WTC11 (cell line): ENCODE results near the gene SH2D3C. TPM values are rescaled to one million over a fixed set of nuclear protein-coding genes. Genes with fewer than 3 reads are reported as not detected.
A peak's percentile ranks its signal among the peaks of the same experiment; 100 is the strongest.

ENCODE experiments used
- CBFB ChIP-seq: sonication (generic); formaldehyde crosslinking; IDR thresholded peaks from 2 replicates; pipeline ENCODE4 v1.8.1; 2022; ENCODE audit warnings: mild to moderate bottlenecking, low read depth, missing genetic modification reagents
- ESRRA ChIP-seq: sonication (generic); formaldehyde crosslinking; IDR thresholded peaks from 2 replicates; pipeline ENCODE4 v1.8.1; 2022; ENCODE audit warnings: mild to moderate bottlenecking, missing genetic modification reagents, borderline replicate concordance
- ETV6 ChIP-seq: sonication (generic); formaldehyde crosslinking; IDR thresholded peaks from 2 replicates; pipeline ENCODE4 v1.8.1; 2022; ENCODE audit warnings: mild to moderate bottlenecking, missing genetic modification reagents
- FOXK1 ChIP-seq: sonication (generic); formaldehyde crosslinking; IDR thresholded peaks from 2 replicates; pipeline ENCODE4 v1.8.0; 2022; ENCODE audit warnings: mild to moderate bottlenecking, moderate library complexity, missing genetic modification reagents
- GABPB1 ChIP-seq: sonication (generic); formaldehyde crosslinking; IDR thresholded peaks from 2 replicates; pipeline ENCODE4 v1.8.1; 2023; ENCODE audit warnings: mild to moderate bottlenecking, missing genetic modification reagents
- JUN ChIP-seq: sonication (generic); formaldehyde crosslinking; IDR thresholded peaks from 2 replicates; pipeline ENCODE4 v1.8.0; 2023; ENCODE audit warnings: mild to moderate bottlenecking, missing genetic modification reagents
- MLX ChIP-seq: sonication (generic); formaldehyde crosslinking; IDR thresholded peaks from 2 replicates; pipeline ENCODE4 v1.8.1; 2023; ENCODE audit warnings: mild to moderate bottlenecking, missing genetic modification reagents, moderate library complexity
- MXD4 ChIP-seq: fragments of 250-450 bp; sonication (Bioruptor Pico); IDR thresholded peaks from 2 replicates; pipeline ENCODE4 v1.8.0; 2021; ENCODE audit warnings: mild to moderate bottlenecking, moderate library complexity, borderline replicate concordance
- MYBL2 ChIP-seq: sonication (generic); formaldehyde crosslinking; IDR thresholded peaks from 2 replicates; pipeline ENCODE4 v1.8.1; 2023; ENCODE audit warnings: mild to moderate bottlenecking, moderate library complexity, missing genetic modification reagents
- NR1H2 ChIP-seq: sonication (generic); formaldehyde crosslinking; IDR thresholded peaks from 2 replicates; pipeline ENCODE4 v1.9.0; 2021; ENCODE audit warnings: mild to moderate bottlenecking, moderate library complexity, missing genetic modification reagents
- NR2C2 ChIP-seq: sonication (generic); formaldehyde crosslinking; IDR thresholded peaks from 2 replicates; pipeline ENCODE4 v1.8.0; 2022; ENCODE audit warnings: mild to moderate bottlenecking, missing genetic modification reagents
- OVOL2 ChIP-seq: fragments of 250-450 bp; sonication (Bioruptor Pico); IDR thresholded peaks from 2 replicates; pipeline ENCODE4 v1.9.0; 2021; ENCODE audit warnings: mild to moderate bottlenecking, borderline replicate concordance
- RELA ChIP-seq: sonication (generic); formaldehyde crosslinking; IDR thresholded peaks from 2 replicates; pipeline ENCODE4 v1.8.1; 2022; ENCODE audit warnings: missing genetic modification reagents, mild to moderate bottlenecking, borderline replicate concordance
- SMAD3 ChIP-seq: sonication (generic); formaldehyde crosslinking; IDR thresholded peaks from 2 replicates; pipeline ENCODE4 v1.8.0; 2022; ENCODE audit warnings: missing genetic modification reagents, mild to moderate bottlenecking, borderline replicate concordance
- SMAD4 ChIP-seq: sonication (generic); formaldehyde crosslinking; IDR thresholded peaks from 2 replicates; pipeline ENCODE4 v1.8.0; 2022; ENCODE audit warnings: mild to moderate bottlenecking, missing genetic modification reagents
- SOX15 ChIP-seq: fragments of 250-450 bp; sonication (Bioruptor Pico); IDR thresholded peaks from 2 replicates; pipeline ENCODE4 v1.9.0; 2021; ENCODE audit warnings: mild to moderate bottlenecking
- TEAD1 ChIP-seq: sonication (generic); formaldehyde crosslinking; IDR thresholded peaks from 2 replicates; pipeline ENCODE4 v1.8.0; 2022; ENCODE audit warnings: mild to moderate bottlenecking, missing genetic modification reagents
- TP53 ChIP-seq: sonication (generic); formaldehyde crosslinking; IDR thresholded peaks from 2 replicates; pipeline ENCODE4 v1.8.1; 2023; ENCODE audit warnings: mild to moderate bottlenecking, missing genetic modification reagents
- USF1 ChIP-seq: sonication (generic); formaldehyde crosslinking; IDR thresholded peaks from 2 replicates; pipeline ENCODE4 v1.8.0; 2022; ENCODE audit warnings: mild to moderate bottlenecking, missing genetic modification reagents
- USF2 ChIP-seq: sonication (generic); formaldehyde crosslinking; IDR thresholded peaks from 2 replicates; pipeline ENCODE4 v1.8.1; 2023; ENCODE audit warnings: mild to moderate bottlenecking, missing genetic modification reagents, moderate library complexity
- ZNF423 ChIP-seq: fragments of 250-450 bp; sonication (Bioruptor Pico); IDR thresholded peaks from 2 replicates; pipeline ENCODE4 v2.1.2; 2022; ENCODE audit warnings: mild to moderate bottlenecking, moderate library complexity
- ZNF512 ChIP-seq: sonication (generic); formaldehyde crosslinking; IDR thresholded peaks from 2 replicates; pipeline ENCODE4 v1.8.1; 2022; ENCODE audit warnings: missing genetic modification reagents, borderline replicate concordance
- ZNF671 ChIP-seq: fragments of 250-450 bp; sonication (Bioruptor Pico); IDR thresholded peaks from 2 replicates; pipeline ENCODE4 v1.8.0; 2021; ENCODE audit warnings: mild to moderate bottlenecking
- total RNA-seq: library from RNA; stranded (reverse); gene quantifications from 3 replicates; pipeline ENCODE4 v1.2.3, GENCODE V29; 2021
- TF ChIP-seq, protein P1 (sequence below): fragments of 250-450 bp; sonication (Bioruptor Pico); IDR thresholded peaks from 2 replicates; pipeline ENCODE4 v1.9.0; 2021; ENCODE audit warnings: mild to moderate bottlenecking
- TF ChIP-seq, protein P2 (sequence below): sonication (generic); formaldehyde crosslinking; IDR thresholded peaks from 2 replicates; pipeline ENCODE4 v1.8.0; 2023; ENCODE audit warnings: missing genetic modification reagents
- TF ChIP-seq, protein P3 (sequence below): fragments of 250-450 bp; sonication (Bioruptor Pico); conservative IDR thresholded peaks from 2 replicates; pipeline ENCODE4 v1.9.0; 2021; ENCODE audit warnings: mild to moderate bottlenecking
- TF ChIP-seq, protein P4 (sequence below): sonication (generic); formaldehyde crosslinking; IDR thresholded peaks from 2 replicates; pipeline ENCODE4 v1.8.1; 2023; ENCODE audit warnings: mild to moderate bottlenecking, moderate library complexity, missing genetic modification reagents

SH2D3C gene
- total RNA-seq, 1 experiment from 2014 or later, result 5.4 TPM

DNA sequence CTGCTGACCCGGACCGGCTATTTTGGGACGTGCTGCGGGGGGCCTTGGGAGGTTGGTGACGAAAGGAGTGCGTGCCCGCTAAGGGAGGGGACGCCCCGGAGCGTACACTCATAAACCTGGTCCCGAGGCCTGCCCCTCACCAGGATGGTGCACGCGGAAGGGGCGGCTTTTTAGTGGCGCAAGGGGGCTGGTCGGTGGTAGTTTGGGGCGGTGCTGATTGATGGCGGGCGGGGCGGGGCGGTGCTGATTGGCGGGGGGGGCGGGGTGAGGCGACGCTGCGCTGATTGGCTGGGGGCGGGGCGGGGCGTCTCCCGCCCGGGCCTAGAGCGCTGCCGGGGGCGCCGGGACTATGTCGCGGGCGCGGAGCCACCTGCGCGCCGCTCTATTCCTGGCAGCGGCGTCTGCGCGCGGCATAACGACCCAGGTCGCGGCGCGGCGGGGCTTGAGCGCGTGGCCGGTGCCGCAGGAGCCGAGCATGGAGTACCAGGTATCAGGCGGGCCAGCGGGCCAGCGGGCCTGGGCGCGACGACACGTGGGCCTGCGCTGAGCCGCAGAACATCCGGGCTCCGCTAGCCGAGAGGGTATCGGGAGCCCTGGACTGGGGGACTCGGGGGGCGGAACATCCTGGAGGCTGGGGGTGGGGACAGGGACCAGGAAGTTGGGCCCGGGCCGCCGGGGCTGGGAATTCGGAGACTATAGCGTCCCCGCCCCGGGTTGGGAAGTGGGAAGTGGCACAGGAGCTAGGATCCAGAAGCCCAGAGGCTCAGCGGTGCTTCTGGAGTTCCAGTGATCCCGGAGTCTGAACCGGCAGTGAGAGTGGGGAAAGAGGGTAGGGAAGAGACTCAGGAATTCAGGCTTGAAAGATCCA lies 24.3 kb upstream of the SH2D3C start, which contains the start of gene FPGS (continued):
- TF ChIP-seq USF2, result peak; percentile 75
- TF ChIP-seq TEAD1 (CRISPR knock-in tag), result peak; percentile 73
- TF ChIP-seq, protein P1, sequence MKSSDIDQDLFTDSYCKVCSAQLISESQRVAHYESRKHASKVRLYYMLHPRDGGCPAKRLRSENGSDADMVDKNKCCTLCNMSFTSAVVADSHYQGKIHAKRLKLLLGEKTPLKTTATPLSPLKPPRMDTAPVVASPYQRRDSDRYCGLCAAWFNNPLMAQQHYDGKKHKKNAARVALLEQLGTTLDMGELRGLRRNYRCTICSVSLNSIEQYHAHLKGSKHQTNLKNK (CRISPR knock-in tag), result no peak
- TF ChIP-seq JUN, result no peak; the same call in 1 of the 2 replicates
- TF ChIP-seq, protein P2, sequence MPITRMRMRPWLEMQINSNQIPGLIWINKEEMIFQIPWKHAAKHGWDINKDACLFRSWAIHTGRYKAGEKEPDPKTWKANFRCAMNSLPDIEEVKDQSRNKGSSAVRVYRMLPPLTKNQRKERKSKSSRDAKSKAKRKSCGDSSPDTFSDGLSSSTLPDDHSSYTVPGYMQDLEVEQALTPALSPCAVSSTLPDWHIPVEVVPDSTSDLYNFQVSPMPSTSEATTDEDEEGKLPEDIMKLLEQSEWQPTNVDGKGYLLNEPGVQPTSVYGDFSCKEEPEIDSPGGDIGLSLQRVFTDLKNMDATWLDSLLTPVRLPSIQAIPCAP (CRISPR knock-in tag), result no peak
- TF ChIP-seq ETV6 (CRISPR knock-in tag), result 0 out of 2 replicates have a peak, but pooled peaks have one; percentile 39
- TF ChIP-seq NR2C2 (CRISPR knock-in tag), result no peak
- 0 out of 2 replicates have a peak, but pooled peaks have one; percentile 30 for TF ChIP-seq GABPB1 (CRISPR knock-in tag)
- TF ChIP-seq ZNF423 (CRISPR knock-in tag), result peak; percentile 56; the same call in 1 of the 2 replicates
- peak; percentile 73; the same call in 1 of the 2 replicates for TF ChIP-seq SMAD3 (CRISPR knock-in tag)
- no peak for TF ChIP-seq SOX15 (CRISPR knock-in tag)
- no peak for TF ChIP-seq NR1H2 (CRISPR knock-in tag)
- no peak for TF ChIP-seq OVOL2 (CRISPR knock-in tag)
- no peak for TF ChIP-seq ESRRA (CRISPR knock-in tag)
- TF ChIP-seq ZNF512 (CRISPR knock-in tag), result no peak
- TF ChIP-seq, protein P3, sequence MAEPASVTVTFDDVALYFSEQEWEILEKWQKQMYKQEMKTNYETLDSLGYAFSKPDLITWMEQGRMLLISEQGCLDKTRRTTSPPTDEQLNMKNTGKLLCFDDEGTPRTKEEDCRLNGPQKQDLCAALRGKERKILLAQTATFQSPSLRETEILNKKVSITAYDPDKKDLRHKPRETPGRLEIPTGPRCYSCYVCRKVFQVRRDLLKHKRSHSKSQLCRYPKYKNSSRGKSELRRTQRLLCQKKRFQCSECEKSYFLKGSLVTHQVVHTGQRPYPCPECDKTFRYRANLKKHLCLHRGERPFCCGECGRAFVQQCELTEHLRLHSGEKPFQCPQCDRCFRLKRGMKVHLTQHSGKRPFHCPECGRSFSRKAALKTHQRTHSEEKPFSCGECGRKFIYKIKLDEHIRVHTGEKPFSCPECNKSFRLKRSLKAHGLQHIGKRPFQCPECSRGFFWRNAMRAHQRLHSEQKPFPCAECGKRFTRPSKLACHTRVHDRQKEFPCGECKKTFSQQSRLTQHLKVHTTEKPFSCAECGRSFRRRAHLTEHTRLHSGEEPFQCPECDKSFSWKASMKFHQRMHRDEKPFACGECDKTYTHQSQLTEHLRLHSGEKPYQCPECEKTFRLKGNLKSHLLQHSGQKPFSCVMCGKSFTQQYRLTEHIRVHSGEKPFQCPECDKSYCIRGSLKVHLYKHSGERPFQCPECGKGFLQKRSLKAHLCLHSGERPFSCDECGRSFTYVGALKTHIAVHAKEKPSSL (CRISPR knock-in tag), result no peak
- no peak for TF ChIP-seq MLX (CRISPR knock-in tag)
- peak; percentile 71 for TF ChIP-seq FOXK1 (CRISPR knock-in tag)
- TF ChIP-seq MYBL2 (CRISPR knock-in tag), result peak; percentile 89
- TF ChIP-seq MXD4 (CRISPR knock-in tag), result no peak
- TF ChIP-seq TP53 (CRISPR knock-in tag), result no peak
- no peak for TF ChIP-seq ZNF671 (CRISPR knock-in tag)
- no peak for TF ChIP-seq SMAD4 (CRISPR knock-in tag)
- peak; percentile 51; the same call in 1 of the 2 replicates for TF ChIP-seq RELA
- TF ChIP-seq USF1 (CRISPR knock-in tag), result peak; percentile 76; the same call in 1 of the 2 replicates
- TF ChIP-seq CBFB (CRISPR knock-in tag), result 0 out of 2 replicates have a peak, but pooled peaks have one; percentile 44
- TF ChIP-seq, protein P4, sequence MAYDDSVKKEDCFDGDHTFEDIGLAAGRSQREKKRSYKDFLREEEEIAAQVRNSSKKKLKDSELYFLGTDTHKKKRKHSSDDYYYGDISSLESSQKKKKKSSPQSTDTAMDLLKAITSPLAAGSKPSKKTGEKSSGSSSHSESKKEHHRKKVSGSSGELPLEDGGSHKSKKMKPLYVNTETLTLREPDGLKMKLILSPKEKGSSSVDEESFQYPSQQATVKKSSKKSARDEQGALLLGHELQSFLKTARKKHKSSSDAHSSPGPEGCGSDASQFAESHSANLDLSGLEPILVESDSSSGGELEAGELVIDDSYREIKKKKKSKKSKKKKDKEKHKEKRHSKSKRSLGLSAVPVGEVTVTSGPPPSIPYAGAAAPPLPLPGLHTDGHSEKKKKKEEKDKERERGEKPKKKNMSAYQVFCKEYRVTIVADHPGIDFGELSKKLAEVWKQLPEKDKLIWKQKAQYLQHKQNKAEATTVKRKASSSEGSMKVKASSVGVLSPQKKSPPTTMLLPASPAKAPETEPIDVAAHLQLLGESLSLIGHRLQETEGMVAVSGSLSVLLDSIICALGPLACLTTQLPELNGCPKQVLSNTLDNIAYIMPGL, result peak; percentile 74; the same call in 1 of the 2 replicates
